Gastrocnemius medialis (tissue), 4 donors: ENCODE data around the gene SMURF1. TPM values are rescaled to one million over a fixed set of nuclear protein-coding genes. Genes with fewer than 3 reads are reported as not detected.

Experiments
- ATAC-seq, 2 donors: fragments of 150-250 bp; one replicate each; pipeline ENCODE4 v1.9.1; 2016
- DNase-seq, 2 donors: peaks; one replicate each; pipeline ENCODE4 v3.0.0-alpha.2; 2019
- H3K27ac ChIP-seq, 4 donors: fragments of 200-600 bp; sonication (generic); 1 replicate in 1 of 4; 2 replicates in 3 of 4; pipeline ENCODE4 v1.5.1; 2016 to 2018; ENCODE audit warnings: mild to moderate bottlenecking in 2 of 4, moderate library complexity in 1 of 4
- H3K27me3 ChIP-seq, 3 donors: fragments of 200-600 bp; sonication (generic) in 2 of 3; 1 replicate in 1 of 3; 2 replicates in 2 of 3; pipeline versions ENCODE4 v1.5.1 to v1.6.0; 2016 to 2019; ENCODE audit warnings: mild to moderate bottlenecking in 1 of 3, moderate library complexity in 1 of 3
- H3K36me3 ChIP-seq, 2 donors: fragments of 200-600 bp; sonication (generic) in 1 of 2; one replicate each; pipeline ENCODE4 v1.5.1; 2017 to 2018
- H3K4me1 ChIP-seq, 2 donors: fragments of 200-600 bp; sonication (generic) in 1 of 2; one replicate each; pipeline ENCODE4 v1.5.1; 2016 to 2017; ENCODE audit warnings: mild to moderate bottlenecking in 2 of 2
- H3K4me3 ChIP-seq, 4 donors: fragments of 200-600 bp; sonication (generic) in 3 of 4; 1 replicate in 1 of 4; 2 replicates in 3 of 4; pipeline ENCODE4 v1.5.1; 2016 to 2019; ENCODE audit warnings: mild to moderate bottlenecking in 2 of 4
- H3K9me3 ChIP-seq, 3 donors: fragments of 200-600 bp; sonication (generic) in 2 of 3; 1 replicate in 1 of 3; 2 replicates in 2 of 3; pipeline ENCODE4 v1.5.1; 2016 to 2019
- POLR2A ChIP-seq, 2 donors: fragments of 450-650 bp; IDR thresholded peaks; one replicate each; pipeline ENCODE4 v1.6.1; 2017; ENCODE audit warnings: antibody characterized with exemption in 2 of 2, mild to moderate bottlenecking in 2 of 2, moderate library complexity in 2 of 2
- in situ Hi-C, 4 donors: fragments of 200-750 bp; cut with MboI; loops; one replicate each; pipeline versions ENCODE4 v1.15.0 to v1.8.0; 2017; ENCODE audit warnings: low sequenced_read_pairs in 4 of 4
- intact Hi-C: fragments of 100-400 bp; cut with DNase I; formaldehyde crosslinking; loops from one replicate; pipeline ENCODE4 v1.15.1; 2023; ENCODE audit warnings: low total_unique reads
- total RNA-seq, 4 donors: library from RNA; depleted of rRNA; stranded (reverse); fragments of >200 nt; gene quantifications; one replicate each; pipeline versions ENCODE4 v1.1.0 to v1.2.3, GENCODE V29; 2016
- TF ChIP-seq, protein P1 (sequence below), 5 experiments: fragments of 450-650 bp in 3 of 5; fragments of 200-600 bp in 2 of 5; sonication (generic) in 2 of 5; IDR thresholded peaks in 4 of 5; conservative IDR thresholded peaks in 1 of 5; 1 replicate in 4 of 5; 2 replicates in 1 of 5; pipeline ENCODE4 v1.5.1; 2016 to 2019; ENCODE audit warnings: antibody characterized with exemption in 5 of 5, mild to moderate bottlenecking in 3 of 5, moderate library complexity in 3 of 5

SMURF1 gene
- total RNA-seq, 4 donors from 2014 or later = 15.4 to 44.8 (median 18.3) TPM

- no peak for ATAC-seq
- H3K4me1 ChIP-seq = no peaks in the 10 kb centered on the region
- no peaks in the 10 kb centered on the region for H3K9me3 ChIP-seq
These were observed 142.9 kb downstream of the SMURF1 start for GRCh38 chr7:99000904-99001465.

GRCh38 chr7:99000196-99000903 lies 143.6 kb downstream of the SMURF1 start:
- no peaks in the 10 kb centered on the region for H3K27me3 ChIP-seq
- no peak overlapping the region for H3K4me3 ChIP-seq
- no peak for DNase-seq
- no peak for TF ChIP-seq POLR2A (IDR thresholded peaks at IDR 0.05)
- TF ChIP-seq, protein P1, sequence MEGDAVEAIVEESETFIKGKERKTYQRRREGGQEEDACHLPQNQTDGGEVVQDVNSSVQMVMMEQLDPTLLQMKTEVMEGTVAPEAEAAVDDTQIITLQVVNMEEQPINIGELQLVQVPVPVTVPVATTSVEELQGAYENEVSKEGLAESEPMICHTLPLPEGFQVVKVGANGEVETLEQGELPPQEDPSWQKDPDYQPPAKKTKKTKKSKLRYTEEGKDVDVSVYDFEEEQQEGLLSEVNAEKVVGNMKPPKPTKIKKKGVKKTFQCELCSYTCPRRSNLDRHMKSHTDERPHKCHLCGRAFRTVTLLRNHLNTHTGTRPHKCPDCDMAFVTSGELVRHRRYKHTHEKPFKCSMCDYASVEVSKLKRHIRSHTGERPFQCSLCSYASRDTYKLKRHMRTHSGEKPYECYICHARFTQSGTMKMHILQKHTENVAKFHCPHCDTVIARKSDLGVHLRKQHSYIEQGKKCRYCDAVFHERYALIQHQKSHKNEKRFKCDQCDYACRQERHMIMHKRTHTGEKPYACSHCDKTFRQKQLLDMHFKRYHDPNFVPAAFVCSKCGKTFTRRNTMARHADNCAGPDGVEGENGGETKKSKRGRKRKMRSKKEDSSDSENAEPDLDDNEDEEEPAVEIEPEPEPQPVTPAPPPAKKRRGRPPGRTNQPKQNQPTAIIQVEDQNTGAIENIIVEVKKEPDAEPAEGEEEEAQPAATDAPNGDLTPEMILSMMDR (IDR thresholded peaks at IDR 0.05 in 4 of 5, conservative IDR thresholded peaks at IDR 0.05 in 1 of 5) = no peak
- in situ Hi-C loops (no loop called here), intact Hi-C loops (no loop called here)
- no peak for ATAC-seq
- H3K36me3 ChIP-seq = peaks cover 0 to 57% of the 10 kb centered on the region in 2 donors
- no peaks in the 10 kb centered on the region for H3K9me3 ChIP-seq
- no peak overlapping the region for H3K27ac ChIP-seq
- H3K4me1 ChIP-seq = no peaks in the 10 kb centered on the region

More at GRCh38 chr7:99000904-99001465, 142.9 kb downstream of the SMURF1 start:
- no peaks in the 10 kb centered on the region for H3K27me3 ChIP-seq
- intact Hi-C loops = no loop called here
- in situ Hi-C loops = no loop called here
- no peak overlapping the region for H3K4me3 ChIP-seq
- TF ChIP-seq POLR2A (IDR thresholded peaks at IDR 0.05) = no peak
- TF ChIP-seq, protein P1 (IDR thresholded peaks at IDR 0.05 in 4 of 5, conservative IDR thresholded peaks at IDR 0.05 in 1 of 5) = no peak
- no peak for DNase-seq
- no peak overlapping the region for H3K27ac ChIP-seq
- peaks cover 0 to 57% of the 10 kb centered on the region in 2 donors for H3K36me3 ChIP-seq

DNA sequence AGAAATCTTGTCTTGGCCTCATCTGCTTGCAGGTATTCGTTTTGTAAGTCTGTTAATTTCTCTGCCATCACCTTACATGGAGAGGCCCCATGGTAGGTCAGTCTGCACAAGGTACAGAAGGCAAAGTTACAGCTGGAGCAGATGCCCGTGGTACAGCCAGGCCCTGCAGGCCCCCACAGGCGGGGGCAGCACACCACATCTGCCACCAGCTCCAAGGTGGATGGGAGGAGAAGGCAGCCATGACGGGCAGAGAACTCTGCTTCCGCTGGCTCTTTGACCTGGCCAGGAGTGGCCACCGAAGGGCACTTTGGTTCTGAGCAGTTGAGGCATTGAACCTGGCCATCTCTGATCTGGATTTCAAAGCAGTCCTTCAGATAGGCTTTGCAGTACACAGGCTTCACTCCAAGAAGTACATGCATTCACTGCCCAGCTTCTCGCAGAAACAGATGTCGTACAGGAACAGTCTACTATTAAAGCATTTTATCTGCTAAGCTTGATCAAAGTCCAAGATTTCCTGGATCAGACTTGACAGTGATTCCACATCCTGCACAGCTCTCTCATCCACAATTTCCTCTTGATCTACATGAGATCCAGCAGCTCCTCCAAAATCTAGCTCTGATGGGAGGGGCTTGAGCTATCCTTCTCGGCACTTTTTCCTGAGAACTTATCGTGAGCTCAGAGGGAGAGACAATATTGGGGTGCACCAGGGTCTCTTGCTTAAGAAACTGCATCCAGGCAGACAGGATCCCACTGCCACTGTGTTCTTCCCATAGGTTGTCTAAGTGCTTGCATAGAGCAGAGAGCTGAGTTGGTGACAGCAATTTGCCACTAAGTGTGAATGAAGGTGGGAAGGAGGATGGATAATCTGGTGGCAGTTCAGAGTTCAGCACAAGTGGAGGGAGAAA lies 144.8 kb downstream of the SMURF1 start:
- peaks cover 0 to 59% of the 10 kb centered on the region in 2 donors for H3K36me3 ChIP-seq
- no peak overlapping the region for H3K4me3 ChIP-seq
- TF ChIP-seq, protein P1 (IDR thresholded peaks at IDR 0.05 in 4 of 5, conservative IDR thresholded peaks at IDR 0.05 in 1 of 5) = no peak
- no peak for TF ChIP-seq POLR2A (IDR thresholded peaks at IDR 0.05)
- H3K9me3 ChIP-seq = no peaks in the 10 kb centered on the region
- no peaks in the 10 kb centered on the region for H3K27me3 ChIP-seq
- no peak overlapping the region for H3K27ac ChIP-seq
- intact Hi-C loops = no loop called here
- in situ Hi-C loops = no loop called here
- no peaks in the 10 kb centered on the region for H3K4me1 ChIP-seq
- ATAC-seq (no peak), DNase-seq (no peak)

GRCh38 chr7:98997846-98998245 lies 146.1 kb downstream of the SMURF1 start:
- in situ Hi-C loops (no loop called here), intact Hi-C loops (no loop called here)
- H3K27ac ChIP-seq = no peak overlapping the region
- DNase-seq (no peak), ATAC-seq (no peak)
- H3K27me3 ChIP-seq = no peaks in the 10 kb centered on the region
- H3K4me3 ChIP-seq = no peak overlapping the region
- TF ChIP-seq POLR2A (IDR thresholded peaks at IDR 0.05) = no peak
- TF ChIP-seq, protein P1 (IDR thresholded peaks at IDR 0.05 in 4 of 5, conservative IDR thresholded peaks at IDR 0.05 in 1 of 5) = no peak
- H3K9me3 ChIP-seq = no peaks in the 10 kb centered on the region
- no peaks in the 10 kb centered on the region for H3K4me1 ChIP-seq
- H3K36me3 ChIP-seq = peaks cover 0 to 67% of the 10 kb centered on the region in 2 donors
